Neuronal stem cell (in vitro differentiated cells): ENCODE data around the gene MIPEP.

ENCODE experiments used
- DNase-seq: peaks from one replicate; pipeline ENCODE4 v3.0.0-alpha.2; 2013; ENCODE audit warnings: low spot score
- H2AFZ ChIP-seq: one replicate; pipeline ENCODE4 v1.6.1; 2013; ENCODE audit warnings: mild to moderate bottlenecking, low read length, inconsistent platforms
- H2AK5ac ChIP-seq: 2 replicates; pipeline ENCODE4 v1.6.1; 2013; ENCODE audit warnings: low read depth, mild to moderate bottlenecking, inconsistent platforms, low read length, moderate library complexity, mixed read lengths
- H2BK120ac ChIP-seq: 2 replicates; pipeline ENCODE4 v1.6.1; 2013; ENCODE audit warnings: low read depth, mild to moderate bottlenecking, inconsistent platforms, low read length, moderate library complexity, mixed read lengths
- H2BK12ac ChIP-seq: one replicate; pipeline ENCODE4 v1.6.1; 2013; ENCODE audit warnings: low read length, inconsistent platforms
- H2BK15ac ChIP-seq: 2 replicates; pipeline ENCODE4 v1.6.1; 2013; ENCODE audit warnings: mild to moderate bottlenecking, low read length, inconsistent platforms, mixed read lengths
- H2BK5ac ChIP-seq: one replicate; pipeline ENCODE4 v1.6.1; 2013; ENCODE audit warnings: inconsistent platforms, mild to moderate bottlenecking, low read length, moderate library complexity
- H3K14ac ChIP-seq: one replicate; pipeline ENCODE4 v1.6.1; 2013; ENCODE audit warnings: low read length, inconsistent platforms
- H3K18ac ChIP-seq: 2 replicates; pipeline ENCODE4 v1.6.1; 2013; ENCODE audit warnings: low read length, inconsistent platforms
- H3K23ac ChIP-seq: 2 replicates; pipeline ENCODE4 v1.6.1; 2013; ENCODE audit warnings: low read depth, mild to moderate bottlenecking, mixed read lengths, low read length, inconsistent platforms; ENCODE audit not compliant: poor library complexity
- H3K27ac ChIP-seq: replicated peaks from 3 replicates; pipeline ENCODE4 v1.5.1; 2013; ENCODE audit warnings: low read length, inconsistent platforms
- H3K27me3 ChIP-seq, 3 experiments: 2 replicates each; pipeline ENCODE4 v1.6.1; 2013; ENCODE audit warnings: low read length in 3 of 3, mild to moderate bottlenecking in 2 of 3, inconsistent platforms in 1 of 3, low read depth in 1 of 3, mixed read lengths in 1 of 3, moderate library complexity in 1 of 3; ENCODE audit not compliant: control insufficient read depth in 3 of 3, insufficient read depth in 3 of 3
- H3K36me3 ChIP-seq, 2 donors: replicated peaks in 1 of 2; 2 replicates each; pipeline ENCODE4 v1.6.1; 2013; ENCODE audit warnings: low read length in 2 of 2; ENCODE audit not compliant: control insufficient read depth in 2 of 2, insufficient read depth in 2 of 2
- H3K4ac ChIP-seq: 2 replicates; pipeline ENCODE4 v1.6.1; 2013; ENCODE audit warnings: inconsistent platforms, mild to moderate bottlenecking, low read length, moderate library complexity
- H3K4me1 ChIP-seq, 2 donors: 1 replicate in 1 of 2; 2 replicates in 1 of 2; pipeline ENCODE4 v1.6.1; 2013; ENCODE audit warnings: low read length in 2 of 2, low read depth in 1 of 2; ENCODE audit not compliant: control insufficient read depth in 2 of 2, insufficient read depth in 1 of 2
- H3K4me2 ChIP-seq: one replicate; pipeline ENCODE4 v1.6.1; 2013; ENCODE audit warnings: mild to moderate bottlenecking, low read length, inconsistent platforms; ENCODE audit not compliant: insufficient read depth, poor library complexity, severe bottlenecking
- H3K4me3 ChIP-seq, 2 donors: 2 replicates each; pipeline ENCODE4 v1.5.1; 2013; ENCODE audit warnings: low read length in 2 of 2, mild to moderate bottlenecking in 2 of 2, inconsistent platforms in 1 of 2, moderate library complexity in 1 of 2
- H3K79me1 ChIP-seq: one replicate; pipeline ENCODE4 v1.6.1; 2013; ENCODE audit warnings: low read depth, mild to moderate bottlenecking, inconsistent platforms, low read length, moderate library complexity
- H3K9ac ChIP-seq: one replicate; pipeline ENCODE4 v1.6.1; 2013; ENCODE audit warnings: mild to moderate bottlenecking, low read depth, low read length, inconsistent platforms; ENCODE audit not compliant: poor library complexity
- H3K9me3 ChIP-seq, 2 donors: replicated peaks in 1 of 2; 2 replicates each; pipeline versions ENCODE3 to v1.6.1; 2013; ENCODE audit warnings: low read length in 2 of 2, mild to moderate bottlenecking in 2 of 2, inconsistent platforms in 1 of 2, low read depth in 1 of 2, mixed read lengths in 1 of 2, moderate library complexity in 1 of 2; ENCODE audit not compliant: control insufficient read depth in 2 of 2, insufficient read depth in 1 of 2
- H4K8ac ChIP-seq: one replicate; pipeline ENCODE4 v1.6.1; 2013; ENCODE audit warnings: low read depth, mild to moderate bottlenecking, inconsistent platforms, low read length, moderate library complexity
- H4K91ac ChIP-seq: one replicate; pipeline ENCODE4 v1.6.1; 2013; ENCODE audit warnings: low read length, low read depth, mild to moderate bottlenecking, inconsistent platforms; ENCODE audit not compliant: poor library complexity
- WGBS, 2 donors: extraction: QIAGEN DNeasy Blood & Tissue Kit; methylation state at CpG; one replicate each; pipeline ENCODE4 v1.1.7; 2013; ENCODE audit warnings: missing lambda C conversion rate in 2 of 2, mixed read lengths in 1 of 2; ENCODE audit not compliant: insufficient read length in 2 of 2, insufficient replicate concordance in 1 of 2; ENCODE audit errors: extremely low coverage in 2 of 2; 5-methylcytosine and 5-hydroxymethylcytosine counted together

MIPEP gene

GRCh38 chr13:23772717-23773116, 116.5 kb downstream of the MIPEP start:
- Histone ChIP-seq H3K4me1 (no peaks in the 10 kb centered on the region), H3K23ac (no peak overlapping the region), H3K4me3 (no peak overlapping the region), H3K4ac (no peak overlapping the region), H2AK5ac (no peak overlapping the region), H2BK12ac (no peak overlapping the region), H3K27me3 (no peaks in the 10 kb centered on the region), H3K79me1 (no peaks in the 10 kb centered on the region), H4K8ac (no peak overlapping the region), H3K4me2 (no peak overlapping the region), H3K36me3 (no peaks in the 10 kb centered on the region), H4K91ac (no peak overlapping the region), H3K9ac (no peak overlapping the region), H2BK5ac (no peak overlapping the region), H2AFZ (no peak overlapping the region), H3K14ac (no peak overlapping the region), H3K18ac (no peak overlapping the region), H3K9me3 (no peaks in the 10 kb centered on the region), H3K27ac (no peak overlapping the region), H2BK120ac (no peak overlapping the region), H2BK15ac (no peak overlapping the region)
- no CpG with 5 or more reads among the region's 2 CpGs for WGBS, 2 donors
- DNase-seq = no peak

DNA sequence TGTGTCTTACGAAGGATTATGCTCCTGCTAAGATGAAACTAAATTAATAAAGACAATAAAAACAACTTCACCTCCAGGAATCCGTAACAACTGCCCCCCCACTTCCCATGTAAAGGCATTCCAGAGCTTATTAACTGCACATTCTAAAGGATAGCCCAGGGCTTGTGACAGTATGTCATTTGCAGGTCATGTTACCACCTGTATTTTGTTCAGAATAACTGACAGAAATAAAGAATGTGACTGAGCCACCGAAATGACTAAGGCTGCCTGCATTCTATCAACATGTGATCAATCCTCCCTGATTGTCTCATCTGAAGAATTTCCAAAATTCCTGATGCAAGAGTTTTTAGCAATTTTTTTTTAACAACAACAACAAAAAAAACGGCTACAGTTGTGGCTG, 117.2 kb downstream of the MIPEP start:
- no peak overlapping the region for H2BK5ac ChIP-seq
- WGBS, 2 donors = no CpG with 5 or more reads among the region's 4 CpGs
- no peak overlapping the region for H2BK120ac ChIP-seq
- H3K36me3 ChIP-seq = no peaks in the 10 kb centered on the region
- no peaks in the 10 kb centered on the region for H3K79me1 ChIP-seq
- no peak for DNase-seq
- H2AFZ ChIP-seq = no peak overlapping the region
- no peaks in the 10 kb centered on the region for H3K4me1 ChIP-seq
- H3K9ac ChIP-seq = no peak overlapping the region
- H3K18ac ChIP-seq = no peak overlapping the region
- H4K8ac ChIP-seq = no peak overlapping the region
- no peak overlapping the region for H2AK5ac ChIP-seq
- H3K27ac ChIP-seq = no peak overlapping the region
- no peaks in the 10 kb centered on the region for H3K27me3 ChIP-seq
- no peak overlapping the region for H2BK15ac ChIP-seq
- H3K14ac ChIP-seq = no peak overlapping the region
- no peaks in the 10 kb centered on the region for H3K9me3 ChIP-seq
- H3K4me2 ChIP-seq = no peak overlapping the region
- H3K4ac ChIP-seq = no peak overlapping the region
- no peak overlapping the region for H3K23ac ChIP-seq
- no peak overlapping the region for H2BK12ac ChIP-seq
- H4K91ac ChIP-seq = no peak overlapping the region
- H3K4me3 ChIP-seq = no peak overlapping the region

DNA sequence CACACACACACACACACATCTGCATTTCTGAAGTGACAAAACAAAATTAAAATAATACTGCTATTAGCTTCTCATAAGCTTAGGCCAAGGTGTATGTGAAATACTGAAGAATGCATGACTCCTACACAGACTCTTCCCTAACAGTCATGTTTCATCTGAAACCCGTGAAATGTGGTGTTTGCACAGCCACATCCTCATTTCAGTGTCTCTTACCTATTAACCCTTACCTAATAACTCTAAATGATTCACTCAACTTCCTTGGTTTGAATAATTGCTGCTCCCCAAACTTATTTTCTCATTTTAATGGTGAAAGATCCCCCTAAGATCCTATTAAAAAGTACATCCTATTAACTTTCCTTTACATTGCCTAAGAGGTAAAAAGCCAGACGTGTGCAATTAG, 117.6 kb downstream of the MIPEP start:
- no CpG with 5 or more reads among the region's 2 CpGs for WGBS, 2 donors
- H3K9ac ChIP-seq = no peak overlapping the region
- no peak overlapping the region for H4K91ac ChIP-seq
- H3K27me3 ChIP-seq = no peaks in the 10 kb centered on the region
- H2AK5ac ChIP-seq = no peak overlapping the region
- H2BK120ac ChIP-seq = no peak overlapping the region
- H3K23ac ChIP-seq = no peak overlapping the region
- no peaks in the 10 kb centered on the region for H3K79me1 ChIP-seq
- no peak overlapping the region for H3K14ac ChIP-seq
- no peak for DNase-seq
- no peaks in the 10 kb centered on the region for H3K36me3 ChIP-seq
- no peak overlapping the region for H2BK5ac ChIP-seq
- no peak overlapping the region for H2AFZ ChIP-seq
- H3K4me1 ChIP-seq = no peaks in the 10 kb centered on the region
- H3K18ac ChIP-seq = no peak overlapping the region
- H3K4me3 ChIP-seq = no peak overlapping the region
- no peak overlapping the region for H3K27ac ChIP-seq
- no peak overlapping the region for H4K8ac ChIP-seq
- no peak overlapping the region for H3K4me2 ChIP-seq
- no peaks in the 10 kb centered on the region for H3K9me3 ChIP-seq
- no peak overlapping the region for H2BK15ac ChIP-seq
- no peak overlapping the region for H2BK12ac ChIP-seq
- H3K4ac ChIP-seq = no peak overlapping the region

GRCh38 chr13:23770973-23771372, 118.2 kb downstream of the MIPEP start:
- Histone ChIP-seq H3K23ac (no peak overlapping the region), H2BK5ac (no peak overlapping the region), H3K14ac (no peak overlapping the region), H2AK5ac (no peak overlapping the region), H3K9ac (peak overlapping the region; percentile 24), H3K9me3 (no peaks in the 10 kb centered on the region), H2BK120ac (no peak overlapping the region), H3K4me1 (no peaks in the 10 kb centered on the region), H4K8ac (no peak overlapping the region), H2BK12ac (no peak overlapping the region), H4K91ac (no peak overlapping the region), H3K79me1 (no peaks in the 10 kb centered on the region), H2BK15ac (no peak overlapping the region), H3K36me3 (no peaks in the 10 kb centered on the region), H3K4me3 (no peak overlapping the region), H3K4ac (no peak overlapping the region), H3K4me2 (no peak overlapping the region), H3K27me3 (no peaks in the 10 kb centered on the region), H2AFZ (no peak overlapping the region), H3K18ac (no peak overlapping the region), H3K27ac (no peak overlapping the region)
- DNase-seq = no peak
- no CpG with 5 or more reads among the region's 4 CpGs for WGBS, 2 donors
